ENCODE data around the gene CDYL2.

The CDYL2 gene

DNA sequence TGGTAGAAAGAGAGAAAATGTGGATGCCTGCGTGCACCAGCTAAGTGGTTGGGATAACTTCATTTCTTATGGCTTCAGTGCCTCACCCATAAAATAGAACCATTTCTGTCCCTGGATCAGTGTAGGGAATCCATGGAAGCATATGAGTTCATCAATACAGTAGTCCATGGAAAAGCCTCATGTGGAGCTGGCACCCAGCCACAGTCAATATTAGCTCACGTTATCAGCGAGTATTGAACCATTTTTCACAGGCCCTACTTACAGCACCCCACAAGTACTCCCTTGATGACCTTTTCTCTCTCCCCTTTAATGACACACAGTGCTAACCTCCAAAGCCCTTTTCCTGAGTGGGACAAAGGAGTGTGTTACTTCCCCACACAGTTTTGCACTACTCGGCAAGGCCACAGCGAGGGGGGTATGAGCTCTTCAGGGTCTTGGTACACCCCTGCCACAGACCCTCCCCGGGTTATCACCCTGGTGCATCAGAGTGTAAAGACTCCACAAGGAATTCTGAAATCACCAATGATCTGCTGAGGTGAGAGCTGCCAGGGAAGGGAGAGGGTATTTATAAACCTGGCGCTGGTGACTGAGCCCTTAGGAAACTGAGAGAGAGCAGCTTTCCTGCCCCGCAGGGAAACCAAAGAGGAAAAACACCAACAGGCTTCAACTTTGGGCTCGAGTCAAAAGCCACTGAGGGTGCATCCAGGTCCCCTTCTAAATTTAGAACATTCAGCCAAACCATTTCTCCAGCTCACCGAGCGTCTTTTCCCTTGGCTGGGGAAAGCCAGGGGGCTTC lies 226.7 kb downstream of the CDYL2 start:
- ATAC-seq (ENCODE audit: low read depth): no peak
- Mint-ChIP-seq H3K27ac (no peak overlapping the region), H3K4me1 (peaks cover 9% of the 10 kb centered on the region), H3K36me3 (no peaks in the 10 kb centered on the region), H3K4me3 (no peak overlapping the region), H3K27me3 (no peaks in the 10 kb centered on the region), H3K9me3 (peaks cover 2% of the 10 kb centered on the region)
- DNase-seq (ENCODE audit: low spot score in 2 of 2): no peak

DNA sequence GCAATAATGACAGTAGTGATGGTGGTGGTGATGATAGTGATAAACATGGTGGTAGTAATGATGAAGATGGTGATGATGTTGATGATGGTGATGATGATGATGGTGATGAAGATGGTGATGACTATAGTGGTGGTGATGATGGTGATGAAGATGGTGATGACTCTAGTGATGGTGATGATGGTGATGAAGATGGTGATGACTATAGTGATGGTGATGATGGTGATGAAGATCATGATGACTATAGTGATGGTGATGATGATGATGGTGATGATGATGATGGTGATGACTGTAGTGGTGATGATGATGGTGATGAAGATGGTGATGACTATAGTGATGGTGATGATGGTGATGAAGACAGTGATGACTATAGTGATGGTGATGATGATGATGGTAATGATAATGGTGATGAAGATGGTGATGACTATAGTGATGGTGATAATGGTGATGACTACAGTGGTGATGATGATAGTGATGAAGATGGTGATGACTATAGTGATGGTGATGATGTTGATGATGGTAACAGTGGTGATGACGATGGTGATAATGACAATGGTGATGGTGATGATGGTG lies 228.0 kb downstream of the CDYL2 start:
- H3K4me1 Mint-ChIP-seq: peaks cover 9% of the 10 kb centered on the region
- no peak for ATAC-seq (ENCODE audit: low read depth)
- H3K27me3 Mint-ChIP-seq: peaks cover under 1% of the 10 kb centered on the region
- no peak overlapping the region for H3K4me3 Mint-ChIP-seq
- peaks cover 3% of the 10 kb centered on the region for H3K9me3 Mint-ChIP-seq
- H3K27ac Mint-ChIP-seq: no peak overlapping the region
- H3K36me3 Mint-ChIP-seq: no peaks in the 10 kb centered on the region
- no peak for DNase-seq (ENCODE audit: low spot score in 2 of 2)

DNA sequence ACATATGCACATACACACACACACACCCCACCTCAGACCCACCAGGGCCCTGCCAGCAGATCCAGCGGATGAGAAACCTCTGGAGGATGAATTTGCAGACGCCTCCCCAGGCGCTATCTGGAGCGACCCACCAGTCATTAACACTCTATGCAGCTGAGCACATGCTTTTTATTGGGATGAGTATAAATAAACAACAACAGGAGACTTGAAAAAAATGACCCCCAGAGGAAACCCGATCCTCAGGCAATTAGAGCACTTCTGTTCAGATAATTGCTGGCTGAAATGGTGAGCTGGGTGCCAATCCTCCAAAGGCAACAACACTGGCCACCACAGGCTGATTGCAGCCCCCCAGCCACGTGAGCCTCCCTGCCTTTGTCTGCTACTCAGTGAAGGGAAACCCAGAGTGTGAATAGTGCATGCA lies 230.7 kb downstream of the CDYL2 start:
- H3K27ac Mint-ChIP-seq: no peak overlapping the region
- peaks cover 6% of the 10 kb centered on the region for H3K4me1 Mint-ChIP-seq
- H3K27me3 Mint-ChIP-seq: peaks cover 11% of the 10 kb centered on the region
- DNase-seq (ENCODE audit: low spot score in 2 of 2) (no peak), ATAC-seq (ENCODE audit: low read depth) (no peak)
- no peaks in the 10 kb centered on the region for H3K36me3 Mint-ChIP-seq
- peaks cover 1% of the 10 kb centered on the region for H3K9me3 Mint-ChIP-seq
- H3K4me3 Mint-ChIP-seq: no peak overlapping the region

DNA sequence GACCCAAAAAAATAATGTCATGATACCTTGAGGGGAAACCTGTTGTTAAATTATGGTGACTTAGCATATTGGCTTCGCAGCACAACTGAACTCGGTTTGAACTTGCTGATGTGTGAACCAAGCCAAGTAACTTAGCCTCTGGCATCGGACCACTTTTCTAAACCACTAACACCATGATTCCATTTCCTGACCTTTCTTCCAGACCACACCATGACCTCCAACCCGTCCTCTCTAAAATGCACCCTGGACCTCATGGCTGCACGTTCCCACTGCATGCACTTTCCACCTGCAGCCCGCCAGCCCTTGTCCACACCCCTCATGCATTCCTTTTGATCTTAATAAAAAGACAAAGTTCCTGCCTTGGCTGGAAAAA lies 234.3 kb downstream of the CDYL2 start:
- no peak overlapping the region for H3K4me3 Mint-ChIP-seq
- no peak overlapping the region for H3K27ac Mint-ChIP-seq
- peaks cover 6% of the 10 kb centered on the region for H3K4me1 Mint-ChIP-seq
- peaks cover 15% of the 10 kb centered on the region for H3K27me3 Mint-ChIP-seq
- H3K36me3 Mint-ChIP-seq: no peaks in the 10 kb centered on the region
- DNase-seq (ENCODE audit: low spot score in 2 of 2) (no peak), ATAC-seq (ENCODE audit: low read depth) (no peak)
- H3K9me3 Mint-ChIP-seq: peaks cover 1% of the 10 kb centered on the region

DNA sequence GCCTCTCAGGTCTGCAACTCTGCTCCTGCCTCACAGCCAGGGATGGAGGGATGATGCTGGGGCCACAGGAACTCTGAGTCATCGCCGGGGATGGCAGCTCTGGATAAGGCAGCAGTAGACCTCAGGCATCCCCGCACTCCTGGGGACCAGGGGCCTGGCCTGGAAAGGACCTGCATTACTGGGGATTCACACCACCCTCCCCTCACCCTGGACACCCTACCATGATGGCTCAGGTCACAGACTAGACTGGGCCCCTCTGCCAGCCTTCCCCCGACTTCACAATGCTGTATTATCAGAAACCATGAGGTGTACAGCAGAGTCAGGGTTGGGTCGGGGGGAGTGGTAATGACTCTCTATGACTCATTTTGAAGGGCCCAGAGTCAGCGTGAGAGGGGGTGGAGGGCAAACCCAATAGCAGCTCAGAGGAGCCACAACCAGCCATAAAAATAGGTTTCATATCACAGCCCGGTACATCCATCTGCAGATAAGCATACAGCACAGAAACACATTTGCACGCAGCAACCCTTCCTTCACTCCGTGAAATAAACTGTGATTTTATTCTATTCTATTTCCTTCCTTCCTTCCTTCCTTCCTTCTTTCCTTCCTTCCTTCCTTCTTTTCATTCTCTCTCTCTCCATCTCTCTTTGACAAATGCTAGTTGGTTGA lies 234.8 kb downstream of the CDYL2 start:
- DNase-seq (ENCODE audit: low spot score in 2 of 2) (no peak), ATAC-seq (ENCODE audit: low read depth) (no peak)
- Mint-ChIP-seq H3K4me1 (peaks cover 8% of the 10 kb centered on the region), H3K4me3 (no peak overlapping the region), H3K36me3 (no peaks in the 10 kb centered on the region), H3K27ac (no peak overlapping the region), H3K27me3 (peaks cover 15% of the 10 kb centered on the region), H3K9me3 (peaks cover 1% of the 10 kb centered on the region)

DNA sequence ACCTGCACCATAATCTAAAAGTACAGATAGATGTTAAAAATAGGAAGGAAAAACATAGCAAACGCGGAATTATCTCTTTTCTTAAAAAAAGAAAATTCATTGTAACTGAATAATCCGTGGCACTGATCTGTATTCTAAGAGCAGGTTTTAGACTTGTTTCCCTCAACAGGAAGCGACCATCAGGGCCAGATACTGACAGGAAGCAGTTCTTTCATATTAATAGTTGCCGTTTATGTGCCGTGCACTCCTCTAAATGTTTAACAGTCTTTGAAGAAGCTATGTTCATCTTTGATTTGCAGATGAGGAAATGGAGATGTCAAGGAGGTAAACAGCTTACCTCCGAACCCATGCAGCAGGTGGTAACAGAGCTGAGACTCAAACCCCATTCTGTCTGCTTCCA lies 240.0 kb downstream of the CDYL2 start:
- ATAC-seq (ENCODE audit: low read depth) (no peak), DNase-seq (ENCODE audit: low spot score in 2 of 2) (no peak)
- no peak overlapping the region for H3K4me3 Mint-ChIP-seq
- H3K36me3 Mint-ChIP-seq: no peaks in the 10 kb centered on the region
- H3K27ac Mint-ChIP-seq: no peak overlapping the region
- H3K4me1 Mint-ChIP-seq: peaks cover 2% of the 10 kb centered on the region
- peaks cover 5% of the 10 kb centered on the region for H3K27me3 Mint-ChIP-seq
- no peaks in the 10 kb centered on the region for H3K9me3 Mint-ChIP-seq

DNA sequence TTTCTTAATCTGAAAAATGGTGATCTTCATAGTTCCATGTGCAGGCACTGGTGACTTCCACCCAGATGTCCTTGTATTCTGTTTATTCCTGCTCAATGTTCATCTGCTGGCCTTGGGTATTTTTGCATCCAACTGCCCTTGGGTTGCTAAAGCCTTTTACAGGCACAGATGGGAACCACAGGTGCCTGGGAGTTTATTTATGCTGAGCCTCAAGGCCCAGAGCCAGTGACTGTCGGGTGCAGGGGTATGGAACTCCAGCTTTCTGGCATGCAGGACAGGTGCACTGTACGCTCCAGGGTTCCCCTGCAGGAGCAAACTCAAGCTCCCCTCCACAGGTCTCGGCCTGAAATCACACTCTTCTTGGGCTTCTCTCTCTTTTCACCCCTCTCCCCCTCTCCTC lies 241.3 kb downstream of the CDYL2 start:
- Mint-ChIP-seq H3K4me3 (no peak overlapping the region), H3K9me3 (no peaks in the 10 kb centered on the region), H3K27ac (no peak overlapping the region), H3K36me3 (no peaks in the 10 kb centered on the region), H3K4me1 (peaks cover 2% of the 10 kb centered on the region), H3K27me3 (peaks cover 5% of the 10 kb centered on the region)
- DNase-seq (ENCODE audit: low spot score in 2 of 2) (no peak), ATAC-seq (ENCODE audit: low read depth) (no peak)

DNA sequence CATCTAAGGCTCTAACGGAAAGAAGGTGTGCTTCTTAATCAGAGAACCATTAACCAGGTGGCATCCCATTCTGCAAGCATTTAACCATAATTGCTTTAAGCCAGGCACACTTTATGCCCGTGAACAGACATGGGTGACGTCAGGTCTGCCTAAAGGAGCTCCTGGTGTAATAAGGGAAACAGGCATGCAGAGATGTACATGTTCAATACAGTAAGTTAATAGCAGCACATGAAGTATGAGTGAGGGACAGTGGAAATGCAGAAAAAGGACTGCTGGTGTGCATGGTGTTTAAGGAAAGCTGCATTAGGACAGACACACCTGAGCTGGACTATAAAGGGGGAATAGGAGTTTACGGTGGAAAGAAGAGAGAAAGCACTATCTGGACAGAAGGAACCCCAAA lies 245.0 kb downstream of the CDYL2 start:
- no peak overlapping the region for H3K27ac Mint-ChIP-seq
- no peaks in the 10 kb centered on the region for H3K4me1 Mint-ChIP-seq
- peaks cover 1% of the 10 kb centered on the region for H3K27me3 Mint-ChIP-seq
- DNase-seq (ENCODE audit: low spot score in 2 of 2) (no peak), ATAC-seq (ENCODE audit: low read depth) (no peak)
- H3K9me3 Mint-ChIP-seq: no peaks in the 10 kb centered on the region
- no peak overlapping the region for H3K4me3 Mint-ChIP-seq
- no peaks in the 10 kb centered on the region for H3K36me3 Mint-ChIP-seq

DNA sequence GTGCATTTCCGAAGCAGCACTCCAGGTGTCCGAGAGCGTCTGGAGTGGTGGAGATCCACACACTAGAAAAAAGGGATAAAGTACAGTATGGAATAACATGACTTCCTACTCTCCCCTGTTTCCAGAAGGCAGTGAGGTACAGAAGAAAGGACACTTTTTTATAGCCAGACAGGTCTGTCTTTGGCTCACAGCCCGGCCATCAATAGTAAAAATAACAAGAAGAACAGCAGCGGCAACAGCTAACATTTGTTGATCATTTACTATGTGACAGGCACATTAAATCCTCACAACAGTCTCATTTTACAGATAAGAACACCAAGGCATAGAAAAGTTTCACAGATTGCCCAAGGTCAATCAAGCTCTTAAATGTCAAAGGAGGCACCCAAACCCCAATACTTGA lies 247.4 kb downstream of the CDYL2 start:
- H3K9me3 Mint-ChIP-seq: no peaks in the 10 kb centered on the region
- no peak overlapping the region for H3K27ac Mint-ChIP-seq
- DNase-seq (ENCODE audit: low spot score in 2 of 2) (no peak), ATAC-seq (ENCODE audit: low read depth) (no peak)
- no peaks in the 10 kb centered on the region for H3K36me3 Mint-ChIP-seq
- no peak overlapping the region for H3K4me3 Mint-ChIP-seq
- H3K27me3 Mint-ChIP-seq: peaks cover 1% of the 10 kb centered on the region
- no peaks in the 10 kb centered on the region for H3K4me1 Mint-ChIP-seq

DNA sequence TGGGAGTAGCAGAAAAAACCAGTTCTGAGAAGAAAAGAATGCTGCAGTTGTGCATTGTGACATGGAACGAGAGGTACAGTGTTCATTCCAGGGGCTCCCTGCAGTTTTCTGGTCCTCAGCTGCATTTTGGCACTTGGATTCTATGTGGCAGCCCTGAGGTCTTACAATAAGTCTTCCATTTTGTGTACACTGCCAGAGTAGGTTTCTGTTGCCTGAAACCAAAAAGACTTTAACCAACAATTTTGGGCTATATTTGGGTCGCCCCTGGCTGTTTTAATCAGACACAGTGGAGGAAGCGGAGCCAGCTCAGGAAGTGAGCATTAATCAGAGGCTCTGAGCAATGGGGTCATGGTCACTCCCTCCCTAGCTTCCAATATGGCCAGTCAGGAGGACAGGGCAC lies 247.9 kb downstream of the CDYL2 start:
- H3K4me3 Mint-ChIP-seq: no peak overlapping the region
- no peaks in the 10 kb centered on the region for H3K36me3 Mint-ChIP-seq
- no peak overlapping the region for H3K27ac Mint-ChIP-seq
- ATAC-seq (ENCODE audit: low read depth) (no peak), DNase-seq (ENCODE audit: low spot score in 2 of 2) (no peak)
- no peaks in the 10 kb centered on the region for H3K4me1 Mint-ChIP-seq
- H3K27me3 Mint-ChIP-seq: no peaks in the 10 kb centered on the region
- H3K9me3 Mint-ChIP-seq: no peaks in the 10 kb centered on the region

DNA sequence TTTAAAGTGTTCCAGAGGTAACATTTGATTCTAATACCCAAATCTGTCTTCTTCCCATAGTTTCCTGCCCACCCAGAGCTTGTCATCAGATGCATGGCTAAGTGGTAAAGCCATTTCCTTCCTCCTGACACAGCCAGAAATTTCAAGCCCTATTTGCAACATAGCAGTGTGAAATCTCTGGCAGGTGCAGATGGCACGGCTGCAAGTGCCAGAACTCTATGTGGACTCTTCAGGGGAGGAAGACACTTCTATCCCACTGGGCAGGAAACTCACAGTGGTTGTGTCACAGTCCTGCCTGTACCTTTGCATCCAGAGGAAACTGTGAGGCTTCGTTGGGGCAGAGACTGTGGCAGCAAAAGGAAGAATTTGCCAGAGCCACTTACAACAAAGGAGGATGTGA lies 250.4 kb downstream of the CDYL2 start:
- Mint-ChIP-seq H3K4me3 (no peak overlapping the region), H3K27ac (no peak overlapping the region), H3K36me3 (no peaks in the 10 kb centered on the region), H3K4me1 (no peaks in the 10 kb centered on the region), H3K9me3 (no peaks in the 10 kb centered on the region), H3K27me3 (no peaks in the 10 kb centered on the region)
- DNase-seq (ENCODE audit: low spot score in 2 of 2) (no peak), ATAC-seq (ENCODE audit: low read depth) (no peak)

DNA sequence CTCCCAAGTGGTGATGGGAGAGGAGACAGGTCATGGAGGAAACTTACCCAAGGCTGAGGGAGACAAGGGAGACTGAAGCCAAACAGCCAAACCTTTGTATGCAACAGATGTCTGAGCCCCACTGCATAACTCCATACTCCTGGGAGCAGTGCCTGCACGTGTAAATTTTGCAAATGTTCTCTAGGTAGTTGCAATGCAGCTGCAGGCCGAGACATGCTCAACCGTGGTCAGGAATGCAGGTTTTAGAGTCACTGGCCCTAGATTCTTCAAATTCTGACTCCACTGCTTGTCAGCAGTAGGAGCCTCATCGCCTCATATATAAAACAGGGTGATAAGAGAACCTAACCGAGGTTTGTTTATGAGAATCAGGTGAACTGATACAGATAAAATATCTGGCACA lies 252.1 kb downstream of the CDYL2 start:
- H3K27me3 Mint-ChIP-seq: no peaks in the 10 kb centered on the region
- no peak for ATAC-seq (ENCODE audit: low read depth)

More for the DNA sequence above, 252.1 kb downstream of the CDYL2 start:
- Mint-ChIP-seq H3K4me1 (no peaks in the 10 kb centered on the region), H3K9me3 (no peaks in the 10 kb centered on the region), H3K27ac (no peak overlapping the region), H3K4me3 (no peak overlapping the region), H3K36me3 (no peaks in the 10 kb centered on the region)
- DNase-seq (ENCODE audit: low spot score in 2 of 2): no peak

Data from memory B cell (primary cell).